Stimulated activated CD4-positive, alpha-beta T cell treated with anti-CD3 and anti-CD28 coated beads, Interleukin-1b, Interleukin-23, amount 100 ng/mL, for 48 hours (primary cell): ENCODE data around the gene EYS.
"Not testable (repeated sequence)": the region's sequence is repeated elsewhere in the genome, so short reads cannot be mapped to it uniquely, and the experiment has no call there.

Experiments used
- DNase-seq: peaks from one replicate; pipeline ENCODE4 v3.0.0-alpha.2; 2020

The EYS gene

GRCh38 chr6:64538722-64539121, 1168.3 kb downstream of the EYS start:
- DNase-seq: no peak

GRCh38 chr6:64527899-64528298, 1179.1 kb downstream of the EYS start:
- no peak for DNase-seq

GRCh38 chr6:64522859-64523258, 1184.2 kb downstream of the EYS start:
- no peak for DNase-seq

GRCh38 chr6:64520050-64520449, 1187.0 kb downstream of the EYS start:
- DNase-seq: no peak

GRCh38 chr6:64516393-64516792, 1190.6 kb downstream of the EYS start:
- DNase-seq: no peak

- no peak for DNase-seq
These were observed 1199.4 kb downstream of the EYS start for GRCh38 chr6:64507661-64508060.

- no peak for DNase-seq
These were observed 1201.7 kb downstream of the EYS start for GRCh38 chr6:64505312-64505711.

GRCh38 chr6:64504503-64504902, 1202.5 kb downstream of the EYS start:
- DNase-seq: no peak

GRCh38 chr6:64502801-64503200, 1204.2 kb downstream of the EYS start:
- no peak for DNase-seq

GRCh38 chr6:64497634-64498033, 1209.4 kb downstream of the EYS start:
- no peak for DNase-seq

GRCh38 chr6:64489763-64490162, 1217.3 kb downstream of the EYS start:
- DNase-seq: no peak

GRCh38 chr6:64486578-64487351, 1220.3 kb downstream of the EYS start:
- DNase-seq: no peak

GRCh38 chr6:64483956-64484499, 1223.0 kb downstream of the EYS start:
- no peak for DNase-seq

GRCh38 chr6:64482631-64483030, 1224.4 kb downstream of the EYS start:
- no peak for DNase-seq

- no peak for DNase-seq
These were observed 1227.9 kb downstream of the EYS start for GRCh38 chr6:64479134-64479533.

- no peak for DNase-seq
These were observed 1229.6 kb downstream of the EYS start for GRCh38 chr6:64477391-64477790.

GRCh38 chr6:64476935-64477334, 1230.1 kb downstream of the EYS start:
- no peak for DNase-seq

- not testable (repeated sequence) for DNase-seq
These were observed 1237.6 kb downstream of the EYS start for GRCh38 chr6:64469405-64469804.

- no peak for DNase-seq
These were observed 1239.4 kb downstream of the EYS start for GRCh38 chr6:64467656-64468055.

GRCh38 chr6:64459411-64459944, 1247.5 kb downstream of the EYS start:
- no peak for DNase-seq

GRCh38 chr6:64448101-64448500, 1258.9 kb downstream of the EYS start:
- DNase-seq: not testable (repeated sequence)

- no peak for DNase-seq
These were observed 1262.0 kb downstream of the EYS start for GRCh38 chr6:64445038-64445437.

- DNase-seq: no peak
These were observed 1267.8 kb downstream of the EYS start for GRCh38 chr6:64439274-64439673.

- no peak for DNase-seq
These were observed 1269.0 kb downstream of the EYS start for GRCh38 chr6:64437996-64438395.

GRCh38 chr6:64429926-64430325, 1277.1 kb downstream of the EYS start:
- no peak for DNase-seq
